PC-9 (cell line): ENCODE measurements around the gene UQCR11.

Experiments
- CTCF ChIP-seq: fragments of 200-600 bp; sonication (generic); conservative IDR thresholded peaks from 2 replicates; pipeline ENCODE4 v1.6.1; 2017; ENCODE audit warnings: mixed run types, antibody characterized with exemption, mild to moderate bottlenecking, moderate library complexity
- EZH2 ChIP-seq: fragments of 200-600 bp; sonication (generic); IDR thresholded peaks from 2 replicates; pipeline ENCODE4 v1.8.0; 2017; ENCODE audit warnings: antibody characterized with exemption, low read depth

GRCh38 chr19:1590641-1591397 is 14.4 kb downstream of the UQCR11 start:
- TF ChIP-seq CTCF (no peak; the same call in 1 of the 2 replicates), EZH2 (no peak)
